Right cardiac atrium (tissue), 5 donors: ENCODE measurements around the gene MUS81. TPM values are rescaled to one million over a fixed set of nuclear protein-coding genes. Genes with fewer than 3 reads are reported as not detected.
A peak's percentile ranks its signal among the peaks of the same experiment; 100 is the strongest.

Source experiments
- ATAC-seq, 2 donors: fragments of 200-7000 bp; cut with Tn5 transposase; one replicate each; pipeline versions ENCODE4 v1.8.0 to v1.9.1; 2020; ENCODE audit warnings: moderate library complexity in 2 of 2, mild to moderate bottlenecking in 1 of 2
- DNase-seq, 3 donors: peaks; one replicate each; pipeline ENCODE4 v3.0.0-alpha.2; 2020
- H3K27ac ChIP-seq: one replicate; pipeline ENCODE4 v1.5.1; 2013; ENCODE audit warnings: mild to moderate bottlenecking, low read length, control low read depth, moderate library complexity
- H3K27me3 ChIP-seq: one replicate; pipeline ENCODE4 v1.6.1; 2013; ENCODE audit not compliant: control insufficient read depth, insufficient read depth
- H3K4me1 ChIP-seq: one replicate; pipeline ENCODE4 v1.6.1; 2013; ENCODE audit warnings: low read length; ENCODE audit not compliant: control insufficient read depth, insufficient read depth
- H3K4me3 ChIP-seq: one replicate; pipeline ENCODE4 v1.5.1; 2013; ENCODE audit warnings: low read length, control low read depth
- H3K9me3 ChIP-seq: one replicate; pipeline ENCODE4 v1.6.1; 2013; ENCODE audit warnings: low read length; ENCODE audit not compliant: control insufficient read depth
- whole genome bisulfite sequencing: extraction: QIAGEN DNeasy Blood & Tissue Kit; methylation state at CpG from one replicate; pipeline ENCODE4 v1.1.7; 2013; 5-methylcytosine and 5-hydroxymethylcytosine counted together
- intact Hi-C, 4 donors: fragments of 100-400 bp; cut with DNase I; formaldehyde crosslinking; loops; one replicate each; pipeline versions ENCODE4 v1.11.0 to v1.14.0; 2022 to 2023
- polyA plus RNA-seq: library from polyadenylated mRNA; stranded (reverse); fragments of 200-250 nt; gene quantifications from one replicate; pipeline ENCODE4 v1.2.3, GENCODE V29; 2013
- total RNA-seq, 4 donors: library from RNA; stranded (reverse); fragmentation: NEBNext Ultra II Directional; extraction: Animal tissue kit (Norgen Biotek cat#: 25700); gene quantifications; one replicate each; pipeline ENCODE4 v1.2.1, GENCODE V29; 2021
- donor health status: healthy with polysubstance abuse.
- donor health status: DM: no; HTN: yes; CAD: no.
- donor health status: DM: no; HTN: no; CAD: no.
- donor health status: DM: no; HTN: yes; CAD: no; lungs with severe emphysema.
- donor health status: DM: yes; HTN: yes; CAD: no.

The MUS81 gene
- total and polyA plus RNA-seq, 5 donors: 33.3 to 44.7 (median 37.8) TPM

DNA sequence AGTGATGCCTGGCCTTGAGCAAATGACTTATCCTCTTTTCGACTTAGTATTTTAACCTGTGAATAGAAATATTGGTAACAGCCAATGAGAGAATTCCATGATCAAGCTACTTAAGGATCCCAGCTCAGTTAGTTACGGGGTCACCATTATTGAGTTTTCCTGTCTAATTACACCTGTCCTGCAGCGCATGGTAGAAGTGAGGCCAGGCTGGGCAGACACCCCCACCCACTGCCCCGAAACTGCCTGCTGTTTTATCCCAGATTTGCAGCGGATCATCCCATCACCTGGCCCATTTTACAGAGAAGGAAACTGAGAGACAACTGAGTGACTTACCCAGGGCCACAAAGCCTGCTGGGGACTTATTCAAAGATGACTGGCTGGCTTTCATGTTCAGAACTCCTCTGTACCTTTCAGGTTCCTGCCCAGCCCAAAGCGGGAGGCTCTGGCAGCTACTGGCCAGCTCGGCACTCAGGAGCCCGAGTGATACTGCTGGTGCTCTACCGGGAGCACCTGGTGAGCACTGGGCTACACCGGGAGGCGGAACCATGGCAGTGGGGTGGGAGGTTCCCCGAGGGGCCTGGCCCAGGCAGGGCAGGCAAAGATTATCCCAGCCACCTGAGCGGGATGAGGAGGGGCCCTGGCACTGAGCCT lies 1.4 kb downstream of the MUS81 start:
- intact Hi-C loops: no loop called here
- Histone ChIP-seq H3K27me3 (no peaks in the 10 kb centered on the region), H3K9me3 (no peaks in the 10 kb centered on the region), H3K4me1 (peaks cover 5% of the 10 kb centered on the region), H3K27ac (no peak overlapping the region), H3K4me3 (peak overlapping the region; percentile 61)
- ATAC-seq (no peak), DNase-seq (peak; percentile 21 to 66 (median 41))
- 85% methylated on average over 13 of the region's 13 CpGs for WGBS

- WGBS: 72% methylated on average over 5 of the region's 5 CpGs
- no peaks in the 10 kb centered on the region for H3K27me3 ChIP-seq
- H3K27ac ChIP-seq: no peak overlapping the region
- peaks cover 5% of the 10 kb centered on the region for H3K4me1 ChIP-seq
- H3K4me3 ChIP-seq: no peak overlapping the region
- no peak for ATAC-seq
- intact Hi-C loops: no loop called here
- DNase-seq: peak; percentile 13 to 62 (median 54)
- no peaks in the 10 kb centered on the region for H3K9me3 ChIP-seq
Measured at GRCh38 chr11:65862191-65862735, 2.0 kb downstream of the MUS81 start.

- DNase-seq (peak; percentile 28 to 74 (median 55)), ATAC-seq (no peak)
- Histone ChIP-seq H3K4me3 (no peak overlapping the region), H3K27me3 (no peaks in the 10 kb centered on the region), H3K9me3 (no peaks in the 10 kb centered on the region), H3K27ac (no peak overlapping the region), H3K4me1 (peaks cover 5% of the 10 kb centered on the region)
- WGBS: 85% methylated on average over 24 of the region's 24 CpGs
- intact Hi-C loops: no loop called here
Measured at GRCh38 chr11:65862941-65863888, 3.0 kb downstream of the MUS81 start.

- WGBS: 84% methylated on average over 12 of the region's 12 CpGs
- H3K4me3 ChIP-seq: no peak overlapping the region
- intact Hi-C loops: no loop called here
- ATAC-seq (no peak), DNase-seq (peak; percentile 14 to 31 (median 19))
- no peaks in the 10 kb centered on the region for H3K9me3 ChIP-seq
- no peaks in the 10 kb centered on the region for H3K27me3 ChIP-seq
- no peak overlapping the region for H3K27ac ChIP-seq
- peaks cover 5% of the 10 kb centered on the region for H3K4me1 ChIP-seq
Measured at GRCh38 chr11:65863889-65864705, 3.9 kb downstream of the MUS81 start.

DNA sequence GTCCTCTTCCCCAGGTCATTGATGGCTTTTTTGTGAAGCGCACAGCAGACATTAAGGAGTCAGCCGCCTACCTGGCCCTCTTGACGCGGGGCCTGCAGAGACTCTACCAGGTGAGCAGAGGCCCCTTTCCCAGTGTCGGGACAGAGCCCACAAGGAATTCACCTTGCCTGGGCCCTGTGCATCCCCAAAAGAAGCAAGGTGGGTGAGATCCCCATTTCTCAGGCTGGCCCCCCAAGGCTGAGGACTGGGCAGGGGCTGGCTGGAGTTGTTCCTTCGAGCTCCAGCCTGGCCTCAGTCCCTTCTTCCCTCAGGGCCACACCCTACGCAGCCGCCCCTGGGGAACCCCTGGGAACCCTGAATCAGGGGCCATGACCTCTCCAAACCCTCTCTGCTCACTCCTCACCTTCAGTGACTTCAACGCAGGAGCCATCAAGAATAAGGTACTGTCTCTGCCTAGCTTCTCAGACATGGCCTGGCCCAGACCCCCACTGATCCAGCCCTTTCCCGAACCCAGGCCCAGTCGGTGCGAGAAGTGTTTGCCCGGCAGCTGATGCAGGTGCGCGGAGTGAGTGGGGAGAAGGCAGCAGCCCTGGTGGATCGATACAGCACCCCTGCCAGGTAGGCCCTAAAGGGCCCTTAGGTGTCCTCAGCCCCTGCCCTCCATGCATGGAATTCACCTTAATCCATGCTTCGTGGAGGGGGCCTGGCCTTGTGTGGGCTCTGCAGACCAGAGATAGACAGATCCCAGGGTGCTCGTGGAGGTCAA lies 4.7 kb downstream of the MUS81 start:
- Histone ChIP-seq H3K27me3 (no peaks in the 10 kb centered on the region), H3K4me1 (peaks cover 3% of the 10 kb centered on the region), H3K9me3 (no peaks in the 10 kb centered on the region), H3K27ac (no peak overlapping the region), H3K4me3 (no peak overlapping the region)
- no peak for ATAC-seq
- peak; percentile 11 to 49 (median 46) for DNase-seq
- WGBS: 77% methylated on average over 18 of the region's 18 CpGs
- intact Hi-C loops: no loop called here

- H3K4me1 ChIP-seq: peaks cover 2% of the 10 kb centered on the region
- ATAC-seq (no peak), DNase-seq (peak; percentile 8 to 46 (median 46))
- no peak overlapping the region for H3K4me3 ChIP-seq
- no peaks in the 10 kb centered on the region for H3K9me3 ChIP-seq
- intact Hi-C loops: no loop called here
- no peak overlapping the region for H3K27ac ChIP-seq
- 73% methylated on average over 9 of the region's 9 CpGs for WGBS
- no peaks in the 10 kb centered on the region for H3K27me3 ChIP-seq
Measured at GRCh38 chr11:65865550-65866172, 5.4 kb downstream of the MUS81 start.

DNA sequence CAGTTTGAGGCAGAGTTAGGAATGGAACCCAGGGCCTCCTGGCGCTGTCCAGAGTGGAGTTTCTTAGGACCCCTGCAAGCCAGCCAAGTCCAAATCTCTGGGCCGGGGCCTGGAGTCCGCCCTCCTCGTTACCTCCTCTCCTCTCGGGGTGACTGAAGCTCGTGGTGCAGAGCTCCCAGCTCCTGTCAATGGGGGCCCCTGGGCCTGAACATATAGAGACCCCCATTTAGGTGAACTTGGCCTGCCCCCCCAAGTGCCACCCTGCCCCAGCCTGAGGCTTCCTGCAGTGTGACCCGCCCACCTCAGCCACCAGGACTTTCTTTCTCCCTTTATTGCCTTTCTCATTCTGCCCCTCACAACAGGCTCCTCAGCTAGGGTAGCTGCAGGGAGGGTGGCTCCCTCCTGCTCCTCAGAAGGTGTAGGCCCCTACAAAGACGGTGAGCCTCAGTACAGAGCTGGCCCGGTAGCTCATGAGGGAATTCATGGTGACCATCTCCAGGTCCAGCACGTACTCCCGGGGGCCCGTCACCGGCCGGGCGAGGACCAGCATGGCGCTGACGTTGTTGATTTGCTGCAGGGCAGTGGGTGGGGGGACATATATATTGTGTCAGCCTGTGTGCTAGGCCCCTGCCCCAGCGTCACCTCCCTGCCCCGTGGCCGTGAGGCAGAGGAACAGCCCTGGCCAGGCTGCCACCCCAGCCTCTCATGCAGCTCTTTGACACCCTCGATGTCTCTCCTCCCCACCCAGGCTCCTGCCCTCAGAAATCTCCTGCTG lies 6.5 kb downstream of the MUS81 start:
- peaks cover 5% of the 10 kb centered on the region for H3K4me1 ChIP-seq
- ATAC-seq: no peak
- peak; percentile 17 to 60 (median 57) for DNase-seq
- H3K4me3 ChIP-seq: no peak overlapping the region
- no peaks in the 10 kb centered on the region for H3K27me3 ChIP-seq
- no peaks in the 10 kb centered on the region for H3K9me3 ChIP-seq
- no peak overlapping the region for H3K27ac ChIP-seq
- WGBS: 80% methylated on average over 21 of the region's 21 CpGs
- intact Hi-C loops: no loop called here

- 54% methylated on average over 29 of the region's 29 CpGs for WGBS
Measured at GRCh38 chr11:65867284-65868071, 7.2 kb downstream of the MUS81 start.

More at GRCh38 chr11:65867284-65868071, 7.2 kb downstream of the MUS81 start:
- H3K9me3 ChIP-seq: no peaks in the 10 kb centered on the region
- no peak overlapping the region for H3K27ac ChIP-seq
- intact Hi-C loops: no loop called here
- no peak for ATAC-seq
- H3K4me1 ChIP-seq: peaks cover 5% of the 10 kb centered on the region
- H3K27me3 ChIP-seq: no peaks in the 10 kb centered on the region
- peak; percentile 28 to 78 (median 75) for DNase-seq
- H3K4me3 ChIP-seq: no peak overlapping the region
